Measurements from ENCODE around the gene GPR12. TPM values are rescaled to one million over a fixed set of nuclear protein-coding genes. Genes with fewer than 3 reads are reported as not detected.

Gene GPR12
- total and polyA plus RNA-seq, 2 donors (not counting 3 experiments of a cell fraction or from before 2014, with no cell fraction given) = not detected

DNA sequence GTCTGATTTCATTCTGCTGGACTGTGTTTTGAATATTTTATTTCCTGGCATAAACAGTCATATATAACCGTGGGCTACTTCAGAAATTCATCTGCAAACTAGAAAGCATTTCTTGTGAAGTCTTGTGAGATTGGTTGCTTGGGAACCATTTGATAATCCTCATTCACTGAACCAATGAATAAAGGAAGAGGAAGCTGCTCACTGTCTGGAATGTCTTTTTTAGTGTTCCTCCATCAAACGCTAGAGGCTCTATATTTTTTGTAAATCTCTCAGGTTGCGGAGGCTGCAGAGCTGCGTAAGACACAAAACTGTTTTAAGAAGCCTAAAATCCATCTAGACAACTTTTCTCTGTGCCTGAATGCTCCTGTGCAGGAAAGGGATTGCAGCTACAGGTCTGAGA is 18.7 kb upstream of the GPR12 start:
- no peaks in the 10 kb centered on the region for H4K20me1 ChIP-seq (replicated peaks; ENCODE audit: control insufficient read depth, extremely low read depth, insufficient read depth, low read length)
- H3K27me3 ChIP-seq (ENCODE audit: control insufficient read depth in 2 of 2, insufficient read depth in 2 of 2, low read length in 2 of 2) = no peaks in the 10 kb centered on the region
- H3K27ac ChIP-seq (ENCODE audit: insufficient read depth, low read depth, low read length) = no peak overlapping the region
- intact Hi-C loops (cut with micrococcal nuclease) (no loop called here), dilution Hi-C loops (cut with MboI; ENCODE audit: extremely low pct_ligation_motif_present, low sequenced_read_pairs) (no loop called here)
- no peaks in the 10 kb centered on the region for H3K9me1 ChIP-seq (replicated peaks; ENCODE audit: control insufficient read depth, extremely low read depth, insufficient read depth, low read length)
- no peak overlapping the region for H3K9ac ChIP-seq (replicated peaks; ENCODE audit: extremely low read depth, insufficient read depth, low read length)
- H3K4me3 ChIP-seq (replicated peaks in 1 of 3; ENCODE audit: insufficient read depth in 1 of 3, low read depth in 1 of 3, low read length in 3 of 3) = no peak overlapping the region
- no TSS peak for BruUV-seq (replicated peaks)
- no peak overlapping the region for H2AFZ ChIP-seq (ENCODE audit: low read depth, low read length)
- no peak for DNase-seq (ENCODE audit: low read depth, low spot score)
- TF ChIP-seq JUN (IDR thresholded peaks at IDR 0.05; ENCODE audit: borderline replicate concordance, insufficient read depth, insufficient read length, low read depth) = no peak
- TF ChIP-seq MYC (IDR thresholded peaks at IDR 0.05; ENCODE audit: low read depth, low read length) = no peak
- TF ChIP-seq POLR2A (IDR thresholded peaks at IDR 0.05; ENCODE audit: low read depth, low read length) = no peak
- TF ChIP-seq, protein P1, sequence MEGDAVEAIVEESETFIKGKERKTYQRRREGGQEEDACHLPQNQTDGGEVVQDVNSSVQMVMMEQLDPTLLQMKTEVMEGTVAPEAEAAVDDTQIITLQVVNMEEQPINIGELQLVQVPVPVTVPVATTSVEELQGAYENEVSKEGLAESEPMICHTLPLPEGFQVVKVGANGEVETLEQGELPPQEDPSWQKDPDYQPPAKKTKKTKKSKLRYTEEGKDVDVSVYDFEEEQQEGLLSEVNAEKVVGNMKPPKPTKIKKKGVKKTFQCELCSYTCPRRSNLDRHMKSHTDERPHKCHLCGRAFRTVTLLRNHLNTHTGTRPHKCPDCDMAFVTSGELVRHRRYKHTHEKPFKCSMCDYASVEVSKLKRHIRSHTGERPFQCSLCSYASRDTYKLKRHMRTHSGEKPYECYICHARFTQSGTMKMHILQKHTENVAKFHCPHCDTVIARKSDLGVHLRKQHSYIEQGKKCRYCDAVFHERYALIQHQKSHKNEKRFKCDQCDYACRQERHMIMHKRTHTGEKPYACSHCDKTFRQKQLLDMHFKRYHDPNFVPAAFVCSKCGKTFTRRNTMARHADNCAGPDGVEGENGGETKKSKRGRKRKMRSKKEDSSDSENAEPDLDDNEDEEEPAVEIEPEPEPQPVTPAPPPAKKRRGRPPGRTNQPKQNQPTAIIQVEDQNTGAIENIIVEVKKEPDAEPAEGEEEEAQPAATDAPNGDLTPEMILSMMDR (IDR thresholded peaks at IDR 0.05; ENCODE audit: extremely low read depth in 1 of 2, insufficient read depth in 1 of 2, low read depth in 1 of 2, low read length in 2 of 2) = no peak
- no peak for TF ChIP-seq POLR2AphosphoS5 (IDR thresholded peaks at IDR 0.05; ENCODE audit: insufficient read depth, low read depth, low read length)
- no peak for TF ChIP-seq GATA2 (IDR thresholded peaks at IDR 0.05; ENCODE audit: insufficient read depth, insufficient read length, low read depth, low read length)
- no peak for TF ChIP-seq FOS (IDR thresholded peaks at IDR 0.05; ENCODE audit: borderline replicate concordance, insufficient read depth, low read length)
- TF ChIP-seq, protein P2, sequence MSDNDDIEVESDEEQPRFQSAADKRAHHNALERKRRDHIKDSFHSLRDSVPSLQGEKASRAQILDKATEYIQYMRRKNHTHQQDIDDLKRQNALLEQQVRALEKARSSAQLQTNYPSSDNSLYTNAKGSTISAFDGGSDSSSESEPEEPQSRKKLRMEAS (IDR thresholded peaks at IDR 0.05; ENCODE audit: insufficient read depth, insufficient read length) = no peak
- TF ChIP-seq EZH2 (IDR thresholded peaks at IDR 0.05; ENCODE audit: borderline replicate concordance, low read depth, low read length, severe bottlenecking) = no peak
- ChIA-PET CTCF (no interaction called here), POLR2A (no interaction called here)
- no peaks in the 10 kb centered on the region for H3K79me2 ChIP-seq (ENCODE audit: control insufficient read depth, insufficient read depth, low read length)
- H3K4me1 ChIP-seq (ENCODE audit: control insufficient read depth, extremely low read depth, insufficient read depth, low read length) = no peaks in the 10 kb centered on the region
- no peaks in the 10 kb centered on the region for H3K36me3 ChIP-seq (ENCODE audit: control insufficient read depth in 2 of 2, extremely low read depth in 1 of 2, insufficient read depth in 2 of 2, low read length in 2 of 2)
- no peak for FAIRE-seq
- H3K9me3 ChIP-seq (replicated peaks; ENCODE audit: control insufficient read depth, insufficient read depth, low read length) = no peaks in the 10 kb centered on the region
- H3K4me2 ChIP-seq (ENCODE audit: insufficient read depth, low read length) = no peak overlapping the region
